OCI-LY1 (cell line): ENCODE results near the gene CD2.

Experiments used
- H2AFZ ChIP-seq: fragments of 200-600 bp; sonication (generic), shearing (Covaris generic); 2 replicates; pipeline ENCODE4 v1.6.0; 2014; ENCODE audit warnings: antibody characterized with exemption, mild to moderate bottlenecking, low read length
- H3F3A ChIP-seq: fragments of 200-600 bp; sonication (generic), shearing (Covaris generic); 2 replicates; pipeline ENCODE4 v1.6.0; 2014; ENCODE audit warnings: mild to moderate bottlenecking, antibody characterized with exemption, low read length, moderate library complexity; ENCODE audit not compliant: insufficient read depth
- H3K27ac ChIP-seq: fragments of 200-600 bp; sonication (generic); 2 replicates; pipeline ENCODE4 v1.5.1; 2014; ENCODE audit warnings: low read length, mixed run types, mild to moderate bottlenecking, low read depth; ENCODE audit not compliant: poor library complexity, severe bottlenecking
- H3K27me3 ChIP-seq: fragments of 200-600 bp; sonication (generic); 2 replicates; pipeline ENCODE4 v1.6.0; 2014; ENCODE audit warnings: antibody characterized with exemption, mild to moderate bottlenecking, low read length, moderate library complexity; ENCODE audit not compliant: insufficient read depth
- H3K36me3 ChIP-seq: fragments of 200-600 bp; sonication (generic); 2 replicates; pipeline ENCODE4 v1.6.1; 2014; ENCODE audit warnings: mild to moderate bottlenecking, antibody characterized with exemption, low read length, moderate library complexity, mixed read lengths; ENCODE audit not compliant: insufficient read depth
- H3K4me1 ChIP-seq: fragments of 200-600 bp; sonication (generic); 2 replicates; pipeline ENCODE4 v1.5.1; 2014; ENCODE audit warnings: mild to moderate bottlenecking, low read length, moderate library complexity; ENCODE audit not compliant: insufficient read depth, severe bottlenecking
- H3K4me2 ChIP-seq: fragments of 200-600 bp; sonication (generic), shearing (Covaris generic); 2 replicates; pipeline ENCODE4 v1.6.1; 2014; ENCODE audit warnings: low read length
- H3K4me3 ChIP-seq: fragments of 200-600 bp; sonication (generic); 2 replicates; pipeline ENCODE4 v1.5.1; 2014; ENCODE audit warnings: low read length, low read depth, mild to moderate bottlenecking, mixed read lengths; ENCODE audit not compliant: poor library complexity, severe bottlenecking
- H3K79me2 ChIP-seq: fragments of 200-600 bp; shearing (Covaris generic); 2 replicates; pipeline ENCODE4 v1.6.1; 2016; ENCODE audit warnings: mixed run types, low read length, mixed read lengths; ENCODE audit not compliant: insufficient read depth
- H3K9ac ChIP-seq: fragments of 200-600 bp; sonication (generic), shearing (Covaris generic); 2 replicates; pipeline ENCODE4 v1.6.1; 2014; ENCODE audit warnings: mild to moderate bottlenecking, low read length, mixed read lengths
- H3K9me2 ChIP-seq: fragments of 200-600 bp; sonication (generic), shearing (Covaris generic); 2 replicates; pipeline ENCODE4 v1.6.1; 2014; ENCODE audit warnings: low read depth, mild to moderate bottlenecking, low read length, mixed read lengths
- H3K9me3 ChIP-seq: fragments of 200-600 bp; shearing (Covaris generic); 2 replicates; pipeline ENCODE4 v1.6.1; 2014; ENCODE audit warnings: low read length, mixed read lengths
- H4K20me1 ChIP-seq: fragments of 200-600 bp; sonication (generic), shearing (Covaris generic); 2 replicates; pipeline ENCODE4 v1.6.0; 2016; ENCODE audit warnings: mild to moderate bottlenecking, low read length; ENCODE audit not compliant: insufficient read depth
- CTCF ChIP-seq: fragments of 200-600 bp; sonication (generic), shearing (Covaris generic); IDR thresholded peaks from 2 replicates; pipeline ENCODE4 v1.5.1; 2017; ENCODE audit warnings: mild to moderate bottlenecking, antibody characterized with exemption, low read length, moderate library complexity, mixed read lengths
- EZH2 ChIP-seq: fragments of 200-600 bp; sonication (generic), shearing (Covaris generic); IDR thresholded peaks from 2 replicates; pipeline ENCODE4 v1.8.0; 2017; ENCODE audit warnings: borderline replicate concordance, mixed run types, mild to moderate bottlenecking, antibody characterized with exemption, low read length, moderate library complexity, mixed read lengths

Gene CD2, protein sequence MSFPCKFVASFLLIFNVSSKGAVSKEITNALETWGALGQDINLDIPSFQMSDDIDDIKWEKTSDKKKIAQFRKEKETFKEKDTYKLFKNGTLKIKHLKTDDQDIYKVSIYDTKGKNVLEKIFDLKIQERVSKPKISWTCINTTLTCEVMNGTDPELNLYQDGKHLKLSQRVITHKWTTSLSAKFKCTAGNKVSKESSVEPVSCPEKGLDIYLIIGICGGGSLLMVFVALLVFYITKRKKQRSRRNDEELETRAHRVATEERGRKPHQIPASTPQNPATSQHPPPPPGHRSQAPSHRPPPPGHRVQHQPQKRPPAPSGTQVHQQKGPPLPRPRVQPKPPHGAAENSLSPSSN

DNA sequence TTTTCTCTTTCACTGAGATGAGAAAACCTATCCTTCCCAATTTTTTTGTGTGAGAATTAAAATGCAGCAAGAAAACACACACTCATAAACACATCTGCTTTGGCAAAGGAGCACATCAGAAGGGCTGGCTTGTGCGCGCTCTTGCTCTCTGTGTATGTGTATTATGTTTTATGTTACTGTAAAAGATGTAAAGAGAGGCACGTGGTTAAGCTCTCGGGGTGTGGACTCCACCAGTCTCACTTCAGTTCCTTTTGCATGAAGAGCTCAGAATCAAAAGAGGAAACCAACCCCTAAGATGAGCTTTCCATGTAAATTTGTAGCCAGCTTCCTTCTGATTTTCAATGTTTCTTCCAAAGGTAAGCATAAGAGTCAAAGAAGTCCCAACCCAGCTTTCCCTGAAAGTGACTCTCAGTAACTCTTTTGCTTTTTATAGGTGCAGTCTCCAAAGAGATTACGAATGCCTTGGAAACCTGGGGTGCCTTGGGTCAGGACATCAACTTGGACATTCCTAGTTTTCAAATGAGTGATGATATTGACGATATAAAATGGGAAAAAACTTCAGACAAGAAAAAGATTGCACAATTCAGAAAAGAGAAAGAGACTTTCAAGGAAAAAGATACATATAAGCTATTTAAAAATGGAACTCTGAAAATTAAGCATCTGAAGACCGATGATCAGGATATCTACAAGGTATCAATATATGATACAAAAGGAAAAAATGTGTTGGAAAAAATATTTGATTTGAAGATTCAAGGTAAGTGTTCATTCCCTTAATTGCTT is at the start of gene CD2:
TSS of gene CD2 (plus strand) at position 233 of the 780 bp plus-strand sequence. CDS start at position 296, 63 bp downstream.
- no peaks in the 10 kb centered on the region for H4K20me1 ChIP-seq
- H3K4me1 ChIP-seq, result no peaks in the 10 kb centered on the region
- no peaks in the 10 kb centered on the region for H3K27me3 ChIP-seq
- H3K9ac ChIP-seq, result no peak within 1 kb of the TSS
- H2AFZ ChIP-seq, result no peak within 1 kb of the TSS
- no peak within 1 kb of the TSS for H3K4me2 ChIP-seq
- H3K4me3 ChIP-seq, result no peak within 1 kb of the TSS
- H3K79me2 ChIP-seq, result no peaks in the 10 kb centered on the region
- H3F3A ChIP-seq, result no peaks in the 10 kb centered on the region; the same call in 1 of the 2 replicates
- H3K9me3 ChIP-seq, result no peaks in the 10 kb centered on the region
- no peak within 1 kb of the TSS for H3K27ac ChIP-seq
- TF ChIP-seq CTCF (no peak), EZH2 (no peak)
- no peaks in the 10 kb centered on the region for H3K9me2 ChIP-seq
- H3K36me3 ChIP-seq, result no peaks in the 10 kb centered on the region

DNA sequence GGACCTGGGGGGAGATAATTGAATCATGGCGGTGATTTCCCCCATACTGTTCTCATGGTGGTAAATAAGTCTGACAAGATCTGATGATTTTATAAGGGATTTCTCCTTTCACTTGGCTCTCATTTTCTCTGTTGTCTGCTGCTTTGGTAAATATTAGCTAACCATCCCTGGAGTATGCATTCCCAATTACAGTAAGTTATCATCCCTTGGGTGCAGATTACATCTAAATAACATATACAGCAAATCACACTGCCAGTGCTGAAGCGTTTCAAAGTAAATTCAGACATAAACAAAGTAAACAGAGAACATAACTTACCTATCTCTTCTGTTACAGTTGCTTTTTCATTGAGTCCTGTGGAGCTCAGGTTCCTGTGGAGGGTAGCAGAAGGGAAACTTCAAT is 48.1 kb upstream of the CD2 start:
- no peak overlapping the region for H3K9ac ChIP-seq
- no peaks in the 10 kb centered on the region for H3K36me3 ChIP-seq
- H3K9me3 ChIP-seq, result 0 out of 2 replicates have a peak, but pooled peaks cover 2% of the 10 kb centered on the region
- H3K27me3 ChIP-seq, result no peaks in the 10 kb centered on the region
- no peak overlapping the region for H3K4me3 ChIP-seq
- TF ChIP-seq EZH2 (no peak), CTCF (no peak)
- no peak overlapping the region for H3K4me2 ChIP-seq
- H3K27ac ChIP-seq, result no peak overlapping the region
- no peaks in the 10 kb centered on the region for H3K9me2 ChIP-seq
- H2AFZ ChIP-seq, result no peak overlapping the region
- H4K20me1 ChIP-seq, result no peaks in the 10 kb centered on the region
- H3K4me1 ChIP-seq, result no peaks in the 10 kb centered on the region
- H3F3A ChIP-seq, result no peaks in the 10 kb centered on the region
- H3K79me2 ChIP-seq, result no peaks in the 10 kb centered on the region

DNA sequence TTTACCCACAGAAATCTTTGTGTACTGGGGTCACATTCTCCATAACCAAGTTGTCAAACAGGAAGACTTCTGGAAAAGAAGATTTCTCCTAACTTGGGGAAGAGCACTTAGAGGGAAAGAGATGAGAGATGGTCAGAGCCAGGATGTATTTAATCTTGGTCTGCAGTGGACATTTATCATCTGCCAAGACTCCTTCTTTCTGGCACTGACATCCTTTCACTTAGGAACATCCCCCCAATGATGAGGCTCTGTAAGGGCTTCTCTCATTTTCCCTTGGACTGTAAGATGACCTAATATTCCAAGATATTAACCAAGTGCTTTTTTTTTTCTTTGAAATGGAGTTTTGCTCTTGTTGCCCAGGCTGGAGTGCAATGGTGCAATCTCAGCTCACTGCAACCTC is 47.4 kb upstream of the CD2 start:
- no peak for TF ChIP-seq EZH2
- no peak for TF ChIP-seq CTCF
- H3K4me1 ChIP-seq, result no peaks in the 10 kb centered on the region
- no peak overlapping the region for H3K4me2 ChIP-seq
- no peak overlapping the region for H3K4me3 ChIP-seq
- 0 out of 2 replicates have a peak, but pooled peaks cover 2% of the 10 kb centered on the region for H3K9me3 ChIP-seq
- no peaks in the 10 kb centered on the region for H4K20me1 ChIP-seq
- H3K79me2 ChIP-seq, result no peaks in the 10 kb centered on the region
- no peaks in the 10 kb centered on the region for H3K9me2 ChIP-seq
- no peak overlapping the region for H2AFZ ChIP-seq
- no peak overlapping the region for H3K27ac ChIP-seq
- no peaks in the 10 kb centered on the region for H3K27me3 ChIP-seq
- no peak overlapping the region for H3K9ac ChIP-seq
- no peaks in the 10 kb centered on the region for H3K36me3 ChIP-seq
- H3F3A ChIP-seq, result no peaks in the 10 kb centered on the region
